ENCODE results near the gene TMEM158.
A peak's percentile ranks its signal among the peaks of the same experiment; 100 is the strongest.

Gene TMEM158

DNA sequence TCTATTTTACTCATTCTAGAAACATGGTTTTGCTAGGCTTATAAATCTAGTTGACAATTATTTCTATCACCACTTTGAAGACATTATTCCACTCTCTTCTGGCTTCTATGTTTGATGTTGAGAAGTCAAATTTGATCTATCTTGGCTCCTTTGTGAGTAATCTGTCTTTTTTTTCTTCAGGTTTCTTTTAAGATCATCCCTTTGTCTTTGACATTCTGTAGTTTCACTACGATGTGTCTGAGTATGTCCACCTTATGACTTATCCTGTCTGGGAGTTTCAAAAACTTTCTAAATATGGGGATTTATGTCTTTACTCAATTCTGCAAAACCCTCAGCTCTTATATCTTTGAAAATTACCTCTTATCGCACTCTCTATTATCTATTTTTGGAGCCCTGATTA lies 41.0 kb upstream of the TMEM158 start:
- TF ChIP-seq, protein P1, sequence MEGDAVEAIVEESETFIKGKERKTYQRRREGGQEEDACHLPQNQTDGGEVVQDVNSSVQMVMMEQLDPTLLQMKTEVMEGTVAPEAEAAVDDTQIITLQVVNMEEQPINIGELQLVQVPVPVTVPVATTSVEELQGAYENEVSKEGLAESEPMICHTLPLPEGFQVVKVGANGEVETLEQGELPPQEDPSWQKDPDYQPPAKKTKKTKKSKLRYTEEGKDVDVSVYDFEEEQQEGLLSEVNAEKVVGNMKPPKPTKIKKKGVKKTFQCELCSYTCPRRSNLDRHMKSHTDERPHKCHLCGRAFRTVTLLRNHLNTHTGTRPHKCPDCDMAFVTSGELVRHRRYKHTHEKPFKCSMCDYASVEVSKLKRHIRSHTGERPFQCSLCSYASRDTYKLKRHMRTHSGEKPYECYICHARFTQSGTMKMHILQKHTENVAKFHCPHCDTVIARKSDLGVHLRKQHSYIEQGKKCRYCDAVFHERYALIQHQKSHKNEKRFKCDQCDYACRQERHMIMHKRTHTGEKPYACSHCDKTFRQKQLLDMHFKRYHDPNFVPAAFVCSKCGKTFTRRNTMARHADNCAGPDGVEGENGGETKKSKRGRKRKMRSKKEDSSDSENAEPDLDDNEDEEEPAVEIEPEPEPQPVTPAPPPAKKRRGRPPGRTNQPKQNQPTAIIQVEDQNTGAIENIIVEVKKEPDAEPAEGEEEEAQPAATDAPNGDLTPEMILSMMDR (conservative IDR thresholded peaks at IDR 0.05) = no peak
- H3K27ac ChIP-seq = no peak overlapping the region

DNA sequence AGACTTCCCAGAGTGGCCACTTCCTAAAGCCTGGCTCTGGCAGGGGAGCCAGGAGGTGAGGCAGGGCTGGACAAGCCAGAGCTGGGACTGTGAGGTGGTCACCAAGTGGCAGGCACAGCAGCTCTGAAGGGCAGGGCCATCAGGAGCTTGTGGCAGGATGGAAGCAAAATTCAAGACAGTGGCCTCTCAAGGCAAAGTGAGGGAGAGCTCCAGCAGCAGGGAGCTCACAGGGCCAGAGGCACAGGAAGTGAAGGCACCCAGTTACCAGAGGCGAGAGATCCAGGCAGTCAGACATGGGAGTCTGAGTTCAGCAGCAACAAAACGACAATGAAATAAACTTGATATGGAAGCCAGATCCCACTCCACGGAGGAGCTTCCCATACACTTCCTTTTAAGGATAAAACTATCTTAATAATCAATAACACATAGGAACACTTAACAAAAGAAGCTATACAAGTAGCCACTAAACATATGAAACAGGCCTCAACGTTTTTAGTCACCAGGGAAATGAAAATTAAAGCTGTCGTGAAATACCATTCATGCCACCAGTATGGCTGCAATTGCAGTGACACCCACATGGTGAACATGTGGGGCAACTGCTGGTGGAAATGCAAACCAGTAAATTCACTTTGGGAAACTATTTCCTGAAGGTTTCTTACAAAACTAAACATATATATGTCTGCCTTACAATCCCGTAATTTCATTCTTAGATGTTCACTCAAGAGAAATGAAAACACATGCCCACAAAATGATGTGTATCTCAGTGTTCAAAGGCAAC lies 35.4 kb upstream of the TMEM158 start:
- TF ChIP-seq, protein P1 (conservative IDR thresholded peaks at IDR 0.05) = no peak

DNA sequence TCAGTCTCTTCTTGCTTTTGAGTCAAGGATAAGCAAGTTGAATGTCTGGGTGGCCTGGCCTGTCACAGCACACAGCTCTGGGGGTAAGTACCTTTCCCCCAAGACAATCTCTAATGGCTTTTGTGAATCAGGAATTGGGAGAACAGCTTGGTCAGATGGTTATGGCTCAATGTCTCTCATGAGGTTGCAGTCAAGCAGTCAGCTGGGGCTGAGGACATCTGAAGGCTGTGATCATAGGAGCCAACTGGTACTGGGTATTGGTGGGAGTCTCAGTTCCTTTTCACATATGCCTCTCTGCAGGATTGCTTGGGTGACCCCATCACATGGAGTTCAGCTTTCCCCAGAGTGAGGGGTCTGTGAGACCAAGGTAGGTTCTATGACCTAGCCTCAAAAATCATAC lies 33.0 kb upstream of the TMEM158 start:
- TF ChIP-seq, protein P1 (conservative IDR thresholded peaks at IDR 0.05) = no peak
- no peak overlapping the region for H3K27ac ChIP-seq

More for the DNA sequence above, 35.4 kb upstream of the TMEM158 start:
- no peak overlapping the region for H3K27ac ChIP-seq

DNA sequence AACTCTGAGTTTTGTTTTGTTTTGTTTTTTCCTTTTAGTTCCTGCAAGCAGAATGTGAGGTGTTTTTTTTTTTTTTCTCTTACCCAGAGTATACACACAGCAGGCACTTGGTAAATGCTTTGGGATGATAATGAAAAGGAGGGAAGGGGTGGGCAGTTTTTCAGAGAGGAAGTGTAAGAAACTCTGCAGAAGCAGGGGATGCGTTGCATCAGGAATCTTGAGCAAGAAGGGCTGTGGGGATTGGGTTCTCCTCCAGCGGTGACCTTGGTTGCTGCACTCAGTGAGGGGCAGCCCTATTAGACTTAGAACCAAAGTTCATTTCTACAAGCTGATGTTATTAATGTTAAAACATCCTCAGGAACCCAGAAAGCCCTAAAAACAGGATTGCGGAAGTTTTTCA lies 32.2 kb upstream of the TMEM158 start:
- TF ChIP-seq, protein P1 (conservative IDR thresholded peaks at IDR 0.05) = no peak

DNA sequence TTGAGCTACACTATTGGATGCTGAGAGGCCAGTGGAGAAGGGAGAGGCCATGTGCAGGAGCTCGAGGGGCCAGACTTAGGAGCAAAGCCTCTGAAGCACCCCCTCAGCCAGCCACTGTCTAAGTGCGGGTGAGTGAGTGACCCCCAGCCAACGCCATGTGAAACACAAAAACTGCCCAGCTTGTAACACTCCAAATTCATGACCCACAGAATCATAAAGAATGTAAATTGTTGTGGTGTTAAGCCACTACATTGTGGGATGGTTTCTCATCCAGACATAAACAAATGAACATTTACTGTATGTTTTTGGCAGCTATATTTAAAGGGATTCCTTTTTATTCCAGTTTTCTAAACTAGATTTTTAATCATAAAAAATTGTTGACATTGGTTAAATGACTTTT lies 27.2 kb upstream of the TMEM158 start:
- no peak overlapping the region for H3K27ac ChIP-seq
- TF ChIP-seq, protein P1 (conservative IDR thresholded peaks at IDR 0.05) = no peak

More for the DNA sequence above, 32.2 kb upstream of the TMEM158 start:
- H3K27ac ChIP-seq = no peak overlapping the region

DNA sequence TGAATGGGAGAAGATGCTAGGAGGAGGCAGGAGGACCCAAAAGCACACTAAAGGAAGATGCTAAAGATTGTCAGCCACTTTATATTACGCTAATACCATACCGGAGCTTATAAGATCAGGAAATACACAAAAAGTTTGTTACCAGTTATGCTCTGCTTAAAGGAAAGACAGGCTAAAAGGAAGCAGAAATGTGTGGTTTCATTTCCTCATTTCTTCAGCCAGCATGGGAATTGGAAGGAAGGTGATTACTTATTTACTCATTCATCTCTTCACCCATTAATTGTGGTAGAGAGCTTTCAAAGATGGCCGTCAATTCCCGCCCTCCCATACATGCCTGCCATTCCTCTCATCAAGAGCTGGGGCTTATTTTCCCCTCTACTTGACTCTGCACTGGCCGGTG lies 26.7 kb upstream of the TMEM158 start:
- TF ChIP-seq, protein P1 (conservative IDR thresholded peaks at IDR 0.05) = no peak
- no peak overlapping the region for H3K27ac ChIP-seq

DNA sequence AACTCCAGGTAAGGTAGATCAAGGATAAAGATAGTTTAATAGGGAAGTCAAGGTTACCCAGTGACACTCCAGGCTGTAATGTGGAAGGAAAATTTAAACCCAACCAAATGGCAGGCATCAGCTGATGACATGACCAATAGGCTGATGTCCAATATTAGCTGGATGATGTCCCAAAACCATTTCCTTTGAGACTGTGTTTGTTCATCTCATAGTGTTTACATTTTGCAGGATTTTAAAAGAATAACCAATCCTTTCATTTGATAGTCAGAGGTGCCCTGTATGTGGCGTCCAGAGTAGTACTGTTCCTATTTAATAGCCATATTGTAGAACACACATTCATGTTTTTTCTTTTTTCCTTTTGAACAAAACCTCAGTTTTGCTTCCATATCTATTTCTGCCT lies 23.3 kb upstream of the TMEM158 start:
- peak overlapping the region; percentile 69 for H3K27ac ChIP-seq
- TF ChIP-seq, protein P1 (conservative IDR thresholded peaks at IDR 0.05) = no peak
